Body of pancreas (tissue), 4 donors: ENCODE data around the gene STAT5A.

Experiments
- POLR2A ChIP-seq, 3 donors: fragments of 450-650 bp; IDR thresholded peaks; one replicate each; pipeline ENCODE4 v1.6.1; 2016; ENCODE audit warnings: antibody characterized with exemption in 3 of 3, mild to moderate bottlenecking in 2 of 3
- TF ChIP-seq, protein P1 (sequence below), 7 experiments: fragments of 450-650 bp in 4 of 7; fragments of 200-600 bp in 3 of 7; sonication (generic) in 3 of 7; IDR thresholded peaks; one replicate each; pipeline ENCODE4 v1.5.1; 2016 to 2019; ENCODE audit warnings: antibody characterized with exemption in 7 of 7

DNA sequence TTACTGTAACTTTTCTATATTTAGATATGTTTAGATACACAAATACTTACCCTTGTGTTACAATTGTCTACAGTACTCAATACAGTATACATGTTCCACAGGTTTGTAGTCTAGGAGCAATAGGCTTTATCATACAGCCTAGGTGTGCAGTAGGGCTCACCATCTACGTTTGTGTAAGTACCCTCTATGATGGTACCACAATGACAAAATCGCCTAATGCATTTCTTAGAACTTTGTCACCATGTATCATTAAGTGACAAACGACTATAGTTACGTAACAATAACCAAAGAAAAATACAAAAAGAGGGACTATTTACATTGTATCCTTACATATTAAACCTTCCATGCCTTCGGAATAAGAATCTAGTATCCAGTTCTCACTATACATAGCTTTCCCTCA, 20.1 kb upstream of the STAT5A start:
- TF ChIP-seq, protein P1, sequence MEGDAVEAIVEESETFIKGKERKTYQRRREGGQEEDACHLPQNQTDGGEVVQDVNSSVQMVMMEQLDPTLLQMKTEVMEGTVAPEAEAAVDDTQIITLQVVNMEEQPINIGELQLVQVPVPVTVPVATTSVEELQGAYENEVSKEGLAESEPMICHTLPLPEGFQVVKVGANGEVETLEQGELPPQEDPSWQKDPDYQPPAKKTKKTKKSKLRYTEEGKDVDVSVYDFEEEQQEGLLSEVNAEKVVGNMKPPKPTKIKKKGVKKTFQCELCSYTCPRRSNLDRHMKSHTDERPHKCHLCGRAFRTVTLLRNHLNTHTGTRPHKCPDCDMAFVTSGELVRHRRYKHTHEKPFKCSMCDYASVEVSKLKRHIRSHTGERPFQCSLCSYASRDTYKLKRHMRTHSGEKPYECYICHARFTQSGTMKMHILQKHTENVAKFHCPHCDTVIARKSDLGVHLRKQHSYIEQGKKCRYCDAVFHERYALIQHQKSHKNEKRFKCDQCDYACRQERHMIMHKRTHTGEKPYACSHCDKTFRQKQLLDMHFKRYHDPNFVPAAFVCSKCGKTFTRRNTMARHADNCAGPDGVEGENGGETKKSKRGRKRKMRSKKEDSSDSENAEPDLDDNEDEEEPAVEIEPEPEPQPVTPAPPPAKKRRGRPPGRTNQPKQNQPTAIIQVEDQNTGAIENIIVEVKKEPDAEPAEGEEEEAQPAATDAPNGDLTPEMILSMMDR (IDR thresholded peaks at IDR 0.05), result no peak
- no peak for TF ChIP-seq POLR2A (IDR thresholded peaks at IDR 0.05)
